22Rv1 (cell line): ENCODE measurements around the gene HCCS.

Experiments
- CTCF ChIP-seq: fragments of 450-650 bp; IDR thresholded peaks from 2 replicates; pipeline ENCODE4 v1.5.1; 2017; ENCODE audit warnings: mild to moderate bottlenecking
- ZFX ChIP-seq: fragments of 450-650 bp; IDR thresholded peaks from 2 replicates; pipeline ENCODE4 v1.6.1; 2017; ENCODE audit warnings: antibody characterized with exemption, borderline replicate concordance

- TF ChIP-seq CTCF (no peak), ZFX (no peak)
These were observed 60.8 kb downstream of the HCCS start for GRCh38 chrX:11171956-11172355.
